Panc1 (cell line): ENCODE measurements around the gene MKRN2. TPM values are rescaled to one million over a fixed set of nuclear protein-coding genes. Genes with fewer than 3 reads are reported as not detected.

Experiments
- ATAC-seq: fragments of 200-7000 bp; cut with Tn5 transposase; 2 replicates; pipeline ENCODE4 v1.9.1; 2020; ENCODE audit warnings: mild to moderate bottlenecking, moderate library complexity
- BruUV-seq: library from RNA; stranded (reverse); fragments of 400-500 nt; replicated peaks from 2 replicates; lab custom pipeline; 2021; lab: Mats Ljungman, UMichigan
- CTCF ChIA-PET: fragments of 300-600 bp; sonication (Branson Sonifier 250); formaldehyde crosslinking; loops from one replicate; lab custom pipeline; 2022; ENCODE audit warnings: antibody characterized with exemption; lab: Charles Lee
- POLR2A ChIA-PET: fragments of 300-600 bp; sonication (Branson Sonifier 250); formaldehyde crosslinking; loops from one replicate; lab custom pipeline; 2022; ENCODE audit warnings: antibody characterized with exemption; lab: Charles Lee
- DNase-seq: peaks from one replicate; pipeline ENCODE4 v3.0.0-alpha.2; 2010; ENCODE audit warnings: low read depth, low spot score
- H3K27ac ChIP-seq: 2 replicates; pipeline ENCODE4 v1.5.1; 2011; ENCODE audit warnings: mild to moderate bottlenecking, low read length, inconsistent platforms
- H3K27me3 ChIP-seq: fragments of 200-500 bp; sonication (Bioruptor generic); 2 replicates; pipeline ENCODE4 v1.6.0; 2014; ENCODE audit warnings: low read length, inconsistent platforms; ENCODE audit not compliant: control insufficient read depth, insufficient read depth
- H3K36me3 ChIP-seq: fragments of 200-500 bp; sonication (Bioruptor generic); 2 replicates; pipeline ENCODE4 v1.5.1; 2014; ENCODE audit warnings: inconsistent platforms, mild to moderate bottlenecking, low read length, moderate library complexity; ENCODE audit not compliant: control insufficient read depth, insufficient read depth
- H3K4me1 ChIP-seq: 2 replicates; pipeline ENCODE4 v1.5.1; 2011; ENCODE audit warnings: inconsistent platforms, mild to moderate bottlenecking, low read length, moderate library complexity; ENCODE audit not compliant: control insufficient read depth, insufficient read depth
- H3K4me3 ChIP-seq, 2 experiments: 2 replicates each; pipeline ENCODE4 v1.5.1; 2011 to 2012; ENCODE audit warnings: low read depth in 2 of 2, low read length in 2 of 2, mild to moderate bottlenecking in 2 of 2, inconsistent platforms in 1 of 2, moderate library complexity in 1 of 2
- H3K9me3 ChIP-seq: fragments of 200-500 bp; sonication (Bioruptor generic); 2 replicates; pipeline ENCODE4 v1.5.1; 2014; ENCODE audit warnings: low read depth, mild to moderate bottlenecking, inconsistent platforms, low read length, moderate library complexity; ENCODE audit not compliant: control insufficient read depth, insufficient read depth
- POLR2AphosphoS5 ChIP-seq: IDR thresholded peaks from 2 replicates; pipeline ENCODE4 v1.6.1; 2012; ENCODE audit warnings: mild to moderate bottlenecking, low read depth, low read length, moderate library complexity
- REST ChIP-seq, 2 experiments: IDR thresholded peaks; 2 replicates each; pipeline ENCODE4 v1.6.1; 2011 to 2012; ENCODE audit warnings: low read depth in 2 of 2, control low read depth in 1 of 2, low read length in 1 of 2, mild to moderate bottlenecking in 1 of 2, moderate library complexity in 1 of 2; ENCODE audit not compliant: insufficient read depth in 1 of 2
- SIN3A ChIP-seq: IDR thresholded peaks from 2 replicates; pipeline ENCODE4 v1.6.1; 2012; ENCODE audit warnings: low read depth, mild to moderate bottlenecking, low read length, moderate library complexity, borderline replicate concordance; ENCODE audit not compliant: insufficient read depth
- TCF7L2 ChIP-seq: IDR thresholded peaks from 2 replicates; pipeline ENCODE4 v1.6.1; 2011; ENCODE audit warnings: mild to moderate bottlenecking, low read depth, low read length, inconsistent platforms
- in situ Hi-C: cut with HindIII; loops from 2 replicates; pipeline ENCODE4 v1.10.0; 2016; ENCODE audit warnings: low sequenced_read_pairs, low pct_unique_long_range_greater_than_20kb
- intact Hi-C: fragments of 100-400 bp; cut with micrococcal nuclease; formaldehyde crosslinking; loops from one replicate; pipeline ENCODE4 v1.10.0; 2022; ENCODE audit not compliant: unreplicated experiment
- total RNA-seq: library from RNA; stranded (reverse); gene quantifications from one replicate; pipeline ENCODE4 v1.2.1, GENCODE V29; 2021; ENCODE audit not compliant: unreplicated experiment
- TF ChIP-seq, protein P1 (sequence below): fragments of 450-650 bp; IDR thresholded peaks from 2 replicates; pipeline ENCODE4 v1.5.1; 2017; ENCODE audit warnings: mild to moderate bottlenecking

Gene MKRN2
- total RNA-seq, 1 experiment from 2014 or later, result 19.4 TPM

GRCh38 chr3:12586403-12586802 is 29.5 kb downstream of the MKRN2 start:
- in situ Hi-C loops, result no loop called here
- BruUV-seq, result no TSS peak
- no peaks in the 10 kb centered on the region for H3K27me3 ChIP-seq
- ATAC-seq, result no peak
- POLR2A ChIA-PET, result no interaction called here
- no peaks in the 10 kb centered on the region for H3K9me3 ChIP-seq
- CTCF ChIA-PET, result no interaction called here
- peaks cover 10% of the 10 kb centered on the region for H3K36me3 ChIP-seq
- TF ChIP-seq TCF7L2 (no peak), REST (IDR thresholded peaks at IDR 0.05; ENCODE audit: insufficient read depth in 1 of 2, low read depth in 2 of 2, low read length in 1 of 2) (no peak), POLR2AphosphoS5 (no peak), SIN3A (no peak)
- TF ChIP-seq, protein P1, sequence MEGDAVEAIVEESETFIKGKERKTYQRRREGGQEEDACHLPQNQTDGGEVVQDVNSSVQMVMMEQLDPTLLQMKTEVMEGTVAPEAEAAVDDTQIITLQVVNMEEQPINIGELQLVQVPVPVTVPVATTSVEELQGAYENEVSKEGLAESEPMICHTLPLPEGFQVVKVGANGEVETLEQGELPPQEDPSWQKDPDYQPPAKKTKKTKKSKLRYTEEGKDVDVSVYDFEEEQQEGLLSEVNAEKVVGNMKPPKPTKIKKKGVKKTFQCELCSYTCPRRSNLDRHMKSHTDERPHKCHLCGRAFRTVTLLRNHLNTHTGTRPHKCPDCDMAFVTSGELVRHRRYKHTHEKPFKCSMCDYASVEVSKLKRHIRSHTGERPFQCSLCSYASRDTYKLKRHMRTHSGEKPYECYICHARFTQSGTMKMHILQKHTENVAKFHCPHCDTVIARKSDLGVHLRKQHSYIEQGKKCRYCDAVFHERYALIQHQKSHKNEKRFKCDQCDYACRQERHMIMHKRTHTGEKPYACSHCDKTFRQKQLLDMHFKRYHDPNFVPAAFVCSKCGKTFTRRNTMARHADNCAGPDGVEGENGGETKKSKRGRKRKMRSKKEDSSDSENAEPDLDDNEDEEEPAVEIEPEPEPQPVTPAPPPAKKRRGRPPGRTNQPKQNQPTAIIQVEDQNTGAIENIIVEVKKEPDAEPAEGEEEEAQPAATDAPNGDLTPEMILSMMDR, result no peak
- H3K4me1 ChIP-seq, result no peaks in the 10 kb centered on the region
- intact Hi-C loops, result no loop called here
- H3K27ac ChIP-seq, result no peak overlapping the region
- H3K4me3 ChIP-seq, result no peak overlapping the region
- DNase-seq, result no peak

GRCh38 chr3:12588039-12589009 is 31.4 kb downstream of the MKRN2 start:
- DNase-seq, result no peak
- H3K27ac ChIP-seq, result no peak overlapping the region

More at GRCh38 chr3:12588039-12589009, 31.4 kb downstream of the MKRN2 start:
- Histone ChIP-seq H3K9me3 (no peaks in the 10 kb centered on the region), H3K4me3 (no peak overlapping the region), H3K4me1 (no peaks in the 10 kb centered on the region), H3K36me3 (peaks cover 10% of the 10 kb centered on the region), H3K27me3 (no peaks in the 10 kb centered on the region)
- intact Hi-C loops (no loop called here), in situ Hi-C loops (no loop called here)
- POLR2A ChIA-PET, result no interaction called here
- no TSS peak for BruUV-seq
- ATAC-seq, result no peak
- CTCF ChIA-PET, result no interaction called here
- TF ChIP-seq, protein P1, result no peak
- TF ChIP-seq REST (IDR thresholded peaks at IDR 0.05; ENCODE audit: insufficient read depth in 1 of 2, low read depth in 2 of 2, low read length in 1 of 2) (no peak), SIN3A (no peak), POLR2AphosphoS5 (no peak), TCF7L2 (no peak)
